Prostate gland (tissue), 2 donors: Measurements from ENCODE around the gene LANCL3.

ENCODE experiments used
- POLR2AphosphoS5 ChIP-seq: sonication (generic); formaldehyde crosslinking; IDR thresholded peaks from one replicate; pipeline ENCODE4 v1.6.1; 2017; ENCODE audit warnings: antibody characterized with exemption
- TF ChIP-seq, protein P1 (sequence below), 4 experiments: fragments of 200-600 bp in 2 of 4; fragments of 450-650 bp in 2 of 4; sonication (generic) in 2 of 4; IDR thresholded peaks; 1 replicate in 3 of 4; 2 replicates in 1 of 4; pipeline ENCODE4 v1.5.1; 2016 to 2019; ENCODE audit warnings: antibody characterized with exemption in 4 of 4, mild to moderate bottlenecking in 2 of 4, moderate library complexity in 2 of 4

DNA sequence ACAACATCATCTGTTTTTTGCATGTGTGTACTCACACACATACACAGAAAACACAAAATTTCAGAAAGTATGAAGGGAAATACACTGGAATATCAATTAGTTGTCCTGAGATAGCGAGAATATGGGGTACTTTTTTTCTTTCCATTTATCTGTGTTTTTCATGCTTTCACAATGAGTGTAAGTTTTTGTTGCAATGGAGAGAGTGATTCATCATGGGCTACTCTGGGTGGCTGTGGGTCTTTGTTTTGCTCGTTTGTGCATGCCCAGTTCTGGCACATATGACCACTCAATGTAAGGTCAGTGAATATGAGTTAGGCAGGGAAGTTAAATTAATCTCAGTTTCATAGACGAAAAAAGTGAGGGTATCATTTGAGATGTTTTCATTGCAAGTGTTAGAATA is 141.0 kb downstream of the LANCL3 start:
- TF ChIP-seq, protein P1, sequence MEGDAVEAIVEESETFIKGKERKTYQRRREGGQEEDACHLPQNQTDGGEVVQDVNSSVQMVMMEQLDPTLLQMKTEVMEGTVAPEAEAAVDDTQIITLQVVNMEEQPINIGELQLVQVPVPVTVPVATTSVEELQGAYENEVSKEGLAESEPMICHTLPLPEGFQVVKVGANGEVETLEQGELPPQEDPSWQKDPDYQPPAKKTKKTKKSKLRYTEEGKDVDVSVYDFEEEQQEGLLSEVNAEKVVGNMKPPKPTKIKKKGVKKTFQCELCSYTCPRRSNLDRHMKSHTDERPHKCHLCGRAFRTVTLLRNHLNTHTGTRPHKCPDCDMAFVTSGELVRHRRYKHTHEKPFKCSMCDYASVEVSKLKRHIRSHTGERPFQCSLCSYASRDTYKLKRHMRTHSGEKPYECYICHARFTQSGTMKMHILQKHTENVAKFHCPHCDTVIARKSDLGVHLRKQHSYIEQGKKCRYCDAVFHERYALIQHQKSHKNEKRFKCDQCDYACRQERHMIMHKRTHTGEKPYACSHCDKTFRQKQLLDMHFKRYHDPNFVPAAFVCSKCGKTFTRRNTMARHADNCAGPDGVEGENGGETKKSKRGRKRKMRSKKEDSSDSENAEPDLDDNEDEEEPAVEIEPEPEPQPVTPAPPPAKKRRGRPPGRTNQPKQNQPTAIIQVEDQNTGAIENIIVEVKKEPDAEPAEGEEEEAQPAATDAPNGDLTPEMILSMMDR (IDR thresholded peaks at IDR 0.05), result no peak
- no peak for TF ChIP-seq POLR2AphosphoS5
